Superior temporal gyrus (tissue), 1 donor: ENCODE data around the gene TENM3.
A peak's percentile ranks its signal among the peaks of the same experiment; 100 is the strongest.

Source experiments
- DNase-seq: peaks from one replicate; pipeline ENCODE4 v3.0.0-alpha.2; 2016; ENCODE audit errors: extremely low spot score

TENM3 gene

GRCh38 chr4:182451441-182451840 is 208.2 kb downstream of the TENM3 start:
- DNase-seq = peak; percentile 31

GRCh38 chr4:182453830-182454229 is 210.6 kb downstream of the TENM3 start:
- DNase-seq = no peak

- no peak for DNase-seq
Observed at GRCh38 chr4:182454440-182455013, 211.3 kb downstream of the TENM3 start.

- DNase-seq = no peak
Observed at GRCh38 chr4:182465114-182465513, 221.9 kb downstream of the TENM3 start.

GRCh38 chr4:182465979-182466378 is 222.8 kb downstream of the TENM3 start:
- DNase-seq = no peak

GRCh38 chr4:182470215-182470614 is 227.0 kb downstream of the TENM3 start:
- DNase-seq = no peak

GRCh38 chr4:182475539-182475938 is 232.3 kb downstream of the TENM3 start:
- no peak for DNase-seq

GRCh38 chr4:182478475-182478874 is 235.3 kb downstream of the TENM3 start:
- peak; percentile 80 for DNase-seq

- DNase-seq = no peak
Observed at GRCh38 chr4:182483685-182484084, 240.5 kb downstream of the TENM3 start.

GRCh38 chr4:182486881-182487280 is 243.7 kb downstream of the TENM3 start:
- no peak for DNase-seq

- no peak for DNase-seq
Observed at GRCh38 chr4:182488896-182489295, 245.7 kb downstream of the TENM3 start.

GRCh38 chr4:182489607-182490006 is 246.4 kb downstream of the TENM3 start:
- no peak for DNase-seq

- DNase-seq = no peak
Observed at GRCh38 chr4:182491719-182492118, 248.5 kb downstream of the TENM3 start.

GRCh38 chr4:182492423-182492822 is 249.2 kb downstream of the TENM3 start:
- no peak for DNase-seq

- DNase-seq = no peak
Observed at GRCh38 chr4:182493377-182493776, 250.2 kb downstream of the TENM3 start.

GRCh38 chr4:182494103-182494502 is 250.9 kb downstream of the TENM3 start:
- no peak for DNase-seq

- no peak for DNase-seq
Observed at GRCh38 chr4:182495031-182495430, 251.8 kb downstream of the TENM3 start.

GRCh38 chr4:182495645-182496385 is 252.6 kb downstream of the TENM3 start:
- no peak for DNase-seq

GRCh38 chr4:182496408-182496807 is 253.2 kb downstream of the TENM3 start:
- no peak for DNase-seq

- DNase-seq = no peak
Observed at GRCh38 chr4:182502064-182502463, 258.9 kb downstream of the TENM3 start.

- DNase-seq = no peak
Observed at GRCh38 chr4:182504463-182504862, 261.3 kb downstream of the TENM3 start.

GRCh38 chr4:182507805-182508204 is 264.6 kb downstream of the TENM3 start:
- DNase-seq = no peak

GRCh38 chr4:182510836-182511235 is 267.6 kb downstream of the TENM3 start:
- DNase-seq = no peak
